Measurements from ENCODE around the gene RAB11FIP4.

Gene RAB11FIP4

DNA sequence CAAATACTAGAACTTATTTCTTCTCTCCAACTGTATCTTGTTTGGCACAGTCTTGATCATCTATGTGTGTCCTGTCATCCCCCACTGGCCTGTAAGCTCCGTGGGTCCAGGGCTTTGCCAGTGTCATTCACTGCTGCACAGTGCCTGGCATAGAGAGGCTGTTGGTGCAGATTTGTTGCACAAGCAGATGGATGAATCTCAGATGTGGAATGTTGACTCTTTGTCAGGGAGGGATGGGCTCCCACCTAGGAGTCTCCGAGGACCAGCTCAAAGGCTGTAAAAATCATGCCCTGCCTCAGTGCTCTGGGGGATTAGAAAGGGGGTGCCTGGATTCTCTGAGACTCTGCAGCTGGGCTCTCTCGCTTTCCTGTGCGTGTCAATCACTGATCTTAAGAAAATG, 60.6 kb downstream of the RAB11FIP4 start:
- TF ChIP-seq CTCF (IDR thresholded peaks at IDR 0.05; ENCODE audit: low read depth, low read length, missing control alignments) = no peak
- no peak overlapping the region for H3K4me3 ChIP-seq (ENCODE audit: low read depth, low read length)
- DNase-seq (ENCODE audit: low read depth) = no peak

GRCh38 chr17:31452561-31453110, 61.2 kb downstream of the RAB11FIP4 start:
- no peak overlapping the region for H3K4me3 ChIP-seq (ENCODE audit: low read depth, low read length)
- no peak for TF ChIP-seq CTCF (IDR thresholded peaks at IDR 0.05; ENCODE audit: low read depth, low read length, missing control alignments)
- no peak for DNase-seq (ENCODE audit: low read depth)

GRCh38 chr17:31453896-31454295, 62.4 kb downstream of the RAB11FIP4 start:
- no peak for TF ChIP-seq CTCF (IDR thresholded peaks at IDR 0.05; ENCODE audit: low read depth, low read length, missing control alignments)
- H3K4me3 ChIP-seq (ENCODE audit: low read depth, low read length) = no peak overlapping the region
- DNase-seq (ENCODE audit: low read depth) = no peak

DNA sequence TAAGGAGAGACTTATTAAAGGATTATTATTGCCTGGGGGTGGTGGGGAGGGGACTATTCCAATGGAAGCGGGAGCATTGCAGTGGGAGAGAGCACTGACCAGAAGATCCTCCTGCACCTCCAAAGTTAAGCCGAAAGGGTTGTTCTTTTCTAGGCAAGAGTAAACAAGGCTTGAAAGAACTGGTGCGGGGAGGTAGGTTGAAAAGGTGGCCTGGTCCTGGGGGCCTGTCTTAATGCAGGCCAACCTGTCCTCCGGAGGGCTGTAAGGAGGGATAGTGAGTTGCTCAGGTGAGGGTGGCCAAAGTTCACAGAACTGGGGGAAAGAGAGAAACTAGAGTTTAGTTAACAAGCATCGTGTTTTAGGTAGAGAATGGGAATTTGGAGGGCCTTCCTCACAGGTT, 65.3 kb downstream of the RAB11FIP4 start:
- no peak for TF ChIP-seq CTCF (IDR thresholded peaks at IDR 0.05; ENCODE audit: low read depth, low read length, missing control alignments)
- DNase-seq (ENCODE audit: low read depth) = no peak
- no peak overlapping the region for H3K4me3 ChIP-seq (ENCODE audit: low read depth, low read length)

- H3K4me3 ChIP-seq (ENCODE audit: low read depth, low read length) = no peak overlapping the region
- no peak for TF ChIP-seq CTCF (IDR thresholded peaks at IDR 0.05; ENCODE audit: low read depth, low read length, missing control alignments)
Measured at GRCh38 chr17:31457391-31458234, 66.1 kb downstream of the RAB11FIP4 start.

GRCh38 chr17:31458829-31459228, 67.4 kb downstream of the RAB11FIP4 start:
- TF ChIP-seq CTCF (IDR thresholded peaks at IDR 0.05; ENCODE audit: low read depth, low read length, missing control alignments) = no peak
- DNase-seq (ENCODE audit: low read depth) = no peak
- no peak overlapping the region for H3K4me3 ChIP-seq (ENCODE audit: low read depth, low read length)

More at GRCh38 chr17:31457391-31458234, 66.1 kb downstream of the RAB11FIP4 start:
- DNase-seq (ENCODE audit: low read depth) = no peak
